ENCODE data around the gene PYM1.

Gene PYM1

GRCh38 chr12:55927588-55928502 is at the start of gene PYM1:
PYM1 (minus strand) TSS chr12:55927894; CDS start chr12:55927761, 133 bp downstream.
- peak; percentile 13 for DNase-seq

- DNase-seq, result no peak
Measured at GRCh38 chr12:55974308-55974730, 46.6 kb upstream of the PYM1 start.

- DNase-seq, result peak; percentile 99
Measured at GRCh38 chr12:55973599-55974307, 46.1 kb upstream of the PYM1 start, which contains the start of gene RAB5B. RAB5B (plus strand) TSS chr12:55974078; CDS start chr12:55986961, 12,883 bp downstream.

GRCh38 chr12:55972911-55973598 is 45.4 kb upstream of the PYM1 start:
- no peak for DNase-seq

GRCh38 chr12:55972456-55972855 is 44.8 kb upstream of the PYM1 start:
- DNase-seq, result no peak

GRCh38 chr12:55972042-55972441 is 44.3 kb upstream of the PYM1 start:
- DNase-seq, result no peak

GRCh38 chr12:55970775-55971174 is 43.1 kb upstream of the PYM1 start:
- DNase-seq, result no peak

- DNase-seq, result no peak
Measured at GRCh38 chr12:55969356-55969755, 41.7 kb upstream of the PYM1 start.

- DNase-seq, result peak; percentile 22
Measured at GRCh38 chr12:55966408-55967281, 39.0 kb upstream of the PYM1 start, which contains the start of gene CDK2. CDK2 (plus strand) TSS chr12:55966830; CDS start chr12:55967009, 179 bp downstream.

GRCh38 chr12:55965941-55966407 is 38.3 kb upstream of the PYM1 start, which contains the start of gene PMEL:
PMEL (minus strand) TSS chr12:55966042; CDS start chr12:55966011, 31 bp downstream.
- DNase-seq, result no peak

GRCh38 chr12:55965240-55965639 is 37.5 kb upstream of the PYM1 start:
- DNase-seq, result no peak

- no peak for DNase-seq
Measured at GRCh38 chr12:55963760-55964159, 36.1 kb upstream of the PYM1 start.

GRCh38 chr12:55957106-55957859 is 29.6 kb upstream of the PYM1 start:
- DNase-seq, result no peak

GRCh38 chr12:55955800-55956508 is 28.3 kb upstream of the PYM1 start:
- no peak for DNase-seq

GRCh38 chr12:55955344-55955743 is 27.6 kb upstream of the PYM1 start:
- DNase-seq, result no peak

GRCh38 chr12:55946553-55946952 is 18.9 kb upstream of the PYM1 start:
- DNase-seq, result no peak

- no peak for DNase-seq
Measured at GRCh38 chr12:55942577-55943136, 15.0 kb upstream of the PYM1 start.

- no peak for DNase-seq
Measured at GRCh38 chr12:55942055-55942454, 14.4 kb upstream of the PYM1 start.

GRCh38 chr12:55940065-55940732 is 12.5 kb upstream of the PYM1 start:
- peak; percentile 36 for DNase-seq

Data from NCI-H524 treated with DMSO at 0.1 percent for 48 hours (cell line).